ENCODE results near the gene EDDM13.

Gene EDDM13

DNA sequence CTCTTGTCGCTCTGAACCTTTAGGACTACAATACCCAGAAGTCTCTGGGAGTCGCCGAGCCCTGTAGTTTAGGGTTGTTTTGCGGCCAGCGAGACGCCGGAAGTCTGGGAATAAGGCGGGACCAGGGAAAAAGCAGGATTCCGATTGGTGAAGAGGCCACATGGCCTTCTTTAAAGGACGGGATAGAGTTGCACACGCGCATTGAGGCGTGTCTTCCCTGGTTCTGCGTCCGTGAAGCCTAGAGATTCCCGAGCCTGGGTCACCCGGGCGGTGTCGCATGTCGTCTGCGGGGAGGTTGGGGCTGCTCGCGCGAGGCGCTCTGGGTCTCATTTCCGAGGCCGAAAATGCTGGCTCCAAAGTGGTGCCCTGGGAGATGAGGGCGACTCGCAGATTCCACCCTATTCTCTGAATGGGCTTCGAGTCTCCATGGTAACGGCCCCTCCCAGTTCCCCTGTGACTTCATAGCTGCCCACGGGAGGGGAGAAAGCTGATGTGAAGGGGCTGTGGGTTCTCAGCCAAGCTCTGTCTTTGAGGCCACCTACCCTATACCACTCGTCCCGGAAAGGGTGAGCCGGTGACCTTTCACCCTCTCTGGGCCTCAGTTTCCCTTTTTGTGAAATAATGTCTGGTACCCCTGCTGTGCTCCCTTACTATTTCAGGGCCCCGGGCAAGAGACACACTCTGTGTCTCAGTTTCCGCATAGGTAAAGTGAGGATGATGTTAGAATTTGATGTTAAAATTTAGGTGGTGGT is 42.7 kb downstream of the EDDM13 start:
- TF ChIP-seq, protein P1, sequence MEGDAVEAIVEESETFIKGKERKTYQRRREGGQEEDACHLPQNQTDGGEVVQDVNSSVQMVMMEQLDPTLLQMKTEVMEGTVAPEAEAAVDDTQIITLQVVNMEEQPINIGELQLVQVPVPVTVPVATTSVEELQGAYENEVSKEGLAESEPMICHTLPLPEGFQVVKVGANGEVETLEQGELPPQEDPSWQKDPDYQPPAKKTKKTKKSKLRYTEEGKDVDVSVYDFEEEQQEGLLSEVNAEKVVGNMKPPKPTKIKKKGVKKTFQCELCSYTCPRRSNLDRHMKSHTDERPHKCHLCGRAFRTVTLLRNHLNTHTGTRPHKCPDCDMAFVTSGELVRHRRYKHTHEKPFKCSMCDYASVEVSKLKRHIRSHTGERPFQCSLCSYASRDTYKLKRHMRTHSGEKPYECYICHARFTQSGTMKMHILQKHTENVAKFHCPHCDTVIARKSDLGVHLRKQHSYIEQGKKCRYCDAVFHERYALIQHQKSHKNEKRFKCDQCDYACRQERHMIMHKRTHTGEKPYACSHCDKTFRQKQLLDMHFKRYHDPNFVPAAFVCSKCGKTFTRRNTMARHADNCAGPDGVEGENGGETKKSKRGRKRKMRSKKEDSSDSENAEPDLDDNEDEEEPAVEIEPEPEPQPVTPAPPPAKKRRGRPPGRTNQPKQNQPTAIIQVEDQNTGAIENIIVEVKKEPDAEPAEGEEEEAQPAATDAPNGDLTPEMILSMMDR (IDR thresholded peaks at IDR 0.05; ENCODE audit: extremely low read depth, missing control alignments), result no peak
- peak; percentile 87 for DNase-seq (ENCODE audit: low spot score)

- TF ChIP-seq, protein P1 (IDR thresholded peaks at IDR 0.05; ENCODE audit: extremely low read depth, missing control alignments), result no peak
- DNase-seq (ENCODE audit: low spot score), result no peak
These were observed 44.2 kb downstream of the EDDM13 start for GRCh38 chr19:56316728-56317127.

- TF ChIP-seq, protein P1 (IDR thresholded peaks at IDR 0.05; ENCODE audit: extremely low read depth, missing control alignments), result no peak
- DNase-seq (ENCODE audit: low spot score), result no peak
These were observed 45.2 kb downstream of the EDDM13 start for GRCh38 chr19:56317749-56318148.

DNA sequence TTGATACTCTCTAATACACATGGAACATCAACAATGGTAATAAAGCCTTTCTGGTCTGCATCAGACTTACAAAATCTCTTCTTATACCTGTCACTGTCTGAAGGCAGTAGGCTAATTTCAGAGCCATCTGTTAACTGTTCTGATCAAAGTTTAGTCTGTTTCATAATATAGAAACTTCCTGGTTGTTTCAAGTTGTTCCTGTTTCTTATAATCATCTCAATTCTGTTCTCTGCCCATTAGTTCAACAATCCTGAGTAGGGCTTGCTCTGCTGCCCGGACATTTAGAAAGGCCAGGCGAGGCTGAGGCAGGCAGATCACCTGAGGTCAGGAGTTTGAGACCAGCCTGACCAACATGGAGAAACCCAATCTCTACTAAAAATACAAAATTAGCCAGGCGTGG is 47.4 kb downstream of the EDDM13 start:
- TF ChIP-seq, protein P1 (IDR thresholded peaks at IDR 0.05; ENCODE audit: extremely low read depth, missing control alignments), result no peak
- no peak for DNase-seq (ENCODE audit: low spot score)

DNA sequence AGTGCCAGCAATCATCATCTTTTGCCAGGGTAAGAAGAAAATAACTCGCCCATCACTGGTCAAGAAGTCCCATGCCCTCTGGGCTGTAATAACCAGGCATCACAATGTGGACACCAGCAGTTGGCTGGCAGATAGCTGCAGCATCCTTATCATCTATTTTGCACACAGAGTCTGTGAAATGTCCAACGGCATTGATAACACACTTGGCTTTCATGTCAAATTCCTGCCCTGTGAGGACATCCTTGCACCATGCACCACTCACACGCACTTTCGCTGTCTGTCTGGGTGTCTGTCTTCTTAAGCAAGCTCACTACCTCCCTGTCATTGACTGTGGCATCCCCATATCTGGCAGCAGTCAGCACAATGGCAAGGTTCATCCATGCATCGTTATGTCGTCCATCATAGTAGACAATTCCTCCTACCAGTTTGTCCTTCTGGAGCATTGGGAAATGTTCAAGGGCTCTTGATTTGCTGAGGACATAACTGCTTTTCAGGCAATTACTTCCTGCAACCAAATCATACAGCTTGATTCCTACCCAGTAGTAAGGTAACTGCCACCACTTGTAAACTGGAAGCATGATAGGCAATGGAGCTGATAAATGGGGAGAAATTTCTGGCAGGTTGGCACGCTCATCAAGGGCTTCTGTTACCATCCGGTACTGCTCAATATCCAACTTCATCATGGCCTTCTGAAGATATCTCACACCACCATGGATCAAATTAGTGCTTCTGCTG is 48.9 kb downstream of the EDDM13 start:
- no peak for DNase-seq (ENCODE audit: low spot score)
- TF ChIP-seq, protein P1 (IDR thresholded peaks at IDR 0.05; ENCODE audit: extremely low read depth, missing control alignments), result no peak

DNA sequence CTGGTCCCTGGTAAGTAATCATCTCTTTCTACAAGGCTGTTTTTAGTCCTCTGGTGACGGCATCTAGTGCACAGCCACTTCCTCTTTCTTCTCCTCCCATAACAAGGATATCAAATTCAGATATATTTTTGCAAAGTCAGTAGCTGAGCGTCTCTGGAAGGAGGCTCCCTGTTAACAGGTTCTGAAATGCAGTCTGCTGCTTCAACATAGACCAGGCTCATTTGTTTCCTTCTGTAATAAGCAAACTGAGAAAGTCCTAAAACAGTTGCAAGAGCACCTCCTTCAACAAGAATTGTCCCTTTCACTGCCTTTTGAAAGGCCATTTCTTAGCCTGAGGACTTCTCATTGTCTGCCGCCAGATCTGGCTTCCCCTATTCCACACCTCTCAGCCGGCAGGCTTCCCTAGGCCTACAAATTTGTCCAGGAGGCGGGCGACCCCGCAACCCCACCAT is 49.5 kb downstream of the EDDM13 start:
- TF ChIP-seq, protein P1 (IDR thresholded peaks at IDR 0.05; ENCODE audit: extremely low read depth, missing control alignments), result no peak
- DNase-seq (ENCODE audit: low spot score), result peak; percentile 27

DNA sequence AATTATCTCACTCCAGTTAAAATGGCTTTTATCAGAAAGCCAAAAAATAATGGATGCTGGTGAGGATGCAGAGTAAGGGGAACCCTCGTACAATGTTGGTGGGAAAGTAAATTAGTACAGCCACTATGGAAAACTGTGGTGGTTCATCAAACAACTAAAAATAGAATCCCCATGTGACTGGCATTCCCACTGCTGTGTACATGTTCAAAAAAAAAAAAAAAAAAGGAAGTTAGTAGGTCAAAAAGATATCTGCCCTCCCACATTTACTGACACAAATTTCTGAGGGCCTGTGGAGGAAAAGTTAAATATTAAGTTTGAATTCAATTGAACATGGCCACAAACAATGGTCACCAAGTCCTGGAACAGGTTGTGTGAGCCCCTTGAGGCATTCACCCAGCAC is 51.9 kb downstream of the EDDM13 start:
- TF ChIP-seq, protein P1 (IDR thresholded peaks at IDR 0.05; ENCODE audit: extremely low read depth, missing control alignments), result no peak
- no peak for DNase-seq (ENCODE audit: low spot score)
